Endothelial cell of umbilical vein (primary cell): ENCODE results near the gene RAB3D.

Source experiments
- CTCF ChIP-seq, 2 donors: IDR thresholded peaks; 1 replicate in 1 of 2; 2 replicates in 1 of 2; pipeline ENCODE4 v1.5.1; 2011; ENCODE audit warnings: low read length in 2 of 2, mild to moderate bottlenecking in 2 of 2, moderate library complexity in 2 of 2, control low read depth in 1 of 2, inconsistent platforms in 1 of 2, low read depth in 1 of 2; ENCODE audit not compliant: insufficient read depth in 1 of 2; ENCODE audit errors: extremely low read depth in 1 of 2
- EZH2 ChIP-seq: IDR thresholded peaks from 2 replicates; pipeline ENCODE4 v1.6.1; 2012; ENCODE audit warnings: borderline replicate concordance, low read depth, mild to moderate bottlenecking, moderate library complexity, low read length, inconsistent platforms; ENCODE audit not compliant: severe bottlenecking
- MAX ChIP-seq: IDR thresholded peaks from 2 replicates; pipeline ENCODE4 v1.6.1; 2011; ENCODE audit not compliant: insufficient read depth, insufficient read length
- POLR2A ChIP-seq: IDR thresholded peaks from 2 replicates; pipeline ENCODE4 v1.6.1; 2012; ENCODE audit warnings: low read depth, mild to moderate bottlenecking, control low read depth, low read length
- POLR2AphosphoS5 ChIP-seq: IDR thresholded peaks from 2 replicates; pipeline ENCODE4 v1.6.1; 2012; ENCODE audit warnings: low read depth, mild to moderate bottlenecking, control low read depth, low read length, moderate library complexity; ENCODE audit not compliant: insufficient read depth

GRCh38 chr19:11383706-11384048 lies 44.2 kb upstream of the RAB3D start:
- no peak for TF ChIP-seq CTCF (IDR thresholded peaks at IDR 0.05; ENCODE audit: extremely low read depth in 1 of 2, insufficient read depth in 1 of 2, low read depth in 1 of 2, low read length in 2 of 2)
- no peak for TF ChIP-seq POLR2A
- no peak for TF ChIP-seq POLR2AphosphoS5
- no peak for TF ChIP-seq EZH2
- TF ChIP-seq MAX = no peak
